SK-N-SH (cell line): ENCODE data around the gene CDK5RAP1. TPM values are rescaled to one million over a fixed set of nuclear protein-coding genes. Genes with fewer than 3 reads are reported as not detected.

Experiments used
- CTCF ChIA-PET: fragments of 300-600, 350-600 bp; formaldehyde crosslinking; extraction: SDS; loops from one replicate; lab custom pipeline; 2021; lab: Yijun Ruan, JAX
- POLR2A ChIA-PET: fragments of 350-600 bp; sonication (Branson Sonifier 250); formaldehyde crosslinking; extraction: SDS; loops from one replicate; lab custom pipeline; 2020; ENCODE audit warnings: antibody characterized with exemption, inconsistent platforms; lab: Yijun Ruan, JAX
- DNase-seq: peaks from one replicate; pipeline ENCODE4 v3.0.0; 2012
- H2AFZ ChIP-seq: fragments of 200-600 bp; sonication (generic); 2 replicates; pipeline ENCODE4 v1.8.1; 2016; ENCODE audit warnings: antibody characterized with exemption, mild to moderate bottlenecking, low read depth
- H3F3A ChIP-seq: fragments of 200-600 bp; sonication (generic); replicated peaks from 2 replicates; pipeline ENCODE3; 2016; ENCODE audit warnings: antibody characterized with exemption, mild to moderate bottlenecking; ENCODE audit not compliant: insufficient read depth
- H3K27ac ChIP-seq, 2 experiments: fragments of 200-500 bp in 1 of 2; fragments of 200-600 bp in 1 of 2; sonication (Bioruptor generic) in 1 of 2; sonication (generic), shearing (Covaris generic) in 1 of 2; 2 replicates each; pipeline versions ENCODE4 v1.5.1 to v1.6.1; 2014 to 2016; ENCODE audit warnings: low read depth in 2 of 2, inconsistent platforms in 1 of 2, low read length in 1 of 2, mild to moderate bottlenecking in 1 of 2, mixed read lengths in 1 of 2
- H3K27me3 ChIP-seq: fragments of 200-600 bp; sonication (generic), shearing (Covaris generic); 2 replicates; pipeline ENCODE4 v1.6.1; 2016; ENCODE audit warnings: mixed run types; ENCODE audit not compliant: insufficient read depth
- H3K36me3 ChIP-seq, 2 experiments: fragments of 200-500 bp in 1 of 2; fragments of 200-600 bp in 1 of 2; sonication (Bioruptor generic) in 1 of 2; sonication (generic) in 1 of 2; replicated peaks in 1 of 2; 2 replicates each; pipeline versions ENCODE3 to v1.5.1; 2014 to 2016; ENCODE audit warnings: low read length in 1 of 2, mild to moderate bottlenecking in 1 of 2; ENCODE audit not compliant: insufficient read depth in 2 of 2, control insufficient read depth in 1 of 2
- H3K4me1 ChIP-seq, 2 experiments: fragments of 200-500 bp in 1 of 2; fragments of 200-600 bp in 1 of 2; sonication (Bioruptor generic) in 1 of 2; sonication (generic), shearing (Covaris generic) in 1 of 2; 2 replicates each; pipeline versions ENCODE4 v1.5.1 to v1.6.1; 2014 to 2016; ENCODE audit warnings: low read depth in 1 of 2, low read length in 1 of 2, mixed run types in 1 of 2; ENCODE audit not compliant: insufficient read depth in 2 of 2, control insufficient read depth in 1 of 2
- H3K4me2 ChIP-seq: fragments of 200-600 bp; sonication (generic), shearing (Covaris generic); 2 replicates; pipeline ENCODE4 v1.6.1; 2017; ENCODE audit warnings: mixed run types
- H3K4me3 ChIP-seq, 2 experiments: fragments of 200-500 bp in 1 of 2; fragments of 200-600 bp in 1 of 2; sonication (Bioruptor generic) in 1 of 2; sonication (generic), shearing (Covaris generic) in 1 of 2; 2 replicates each; pipeline versions ENCODE4 v1.5.1 to v1.8.1; 2014 to 2016; ENCODE audit warnings: low read depth in 2 of 2, inconsistent platforms in 1 of 2, low read length in 1 of 2, mild to moderate bottlenecking in 1 of 2, mixed read lengths in 1 of 2, moderate library complexity in 1 of 2
- H3K79me2 ChIP-seq: fragments of 200-600 bp; sonication (generic); 2 replicates; pipeline ENCODE4 v1.8.1; 2017; ENCODE audit warnings: mild to moderate bottlenecking; ENCODE audit not compliant: insufficient read depth
- H3K9ac ChIP-seq: fragments of 200-600 bp; sonication (generic); 2 replicates; pipeline ENCODE4 v1.6.1; 2017; ENCODE audit warnings: mixed run types
- H3K9me2 ChIP-seq: fragments of 200-600 bp; sonication (generic); 2 replicates; pipeline ENCODE4 v1.6.1; 2017; ENCODE audit warnings: mixed run types
- H3K9me3 ChIP-seq: fragments of 200-600 bp; sonication (generic); 2 replicates; pipeline ENCODE4 v1.6.1; 2017; ENCODE audit warnings: mixed run types, mild to moderate bottlenecking, moderate library complexity
- H4K20me1 ChIP-seq: fragments of 200-600 bp; sonication (generic); 2 replicates; pipeline ENCODE4 v1.6.1; 2017; ENCODE audit warnings: mild to moderate bottlenecking, mixed run types; ENCODE audit not compliant: insufficient read depth
- ELF1 ChIP-seq: IDR thresholded peaks from 2 replicates; pipeline ENCODE4 v1.4.0; 2012
- EZH2phosphoT487 ChIP-seq: fragments of 200-600 bp; sonication (generic); IDR thresholded peaks from 2 replicates; pipeline ENCODE4 v1.6.1; 2017; ENCODE audit warnings: low read depth, mixed run types, mild to moderate bottlenecking, antibody characterized with exemption, moderate library complexity, borderline replicate concordance
- FOSL2 ChIP-seq: IDR thresholded peaks from 2 replicates; pipeline ENCODE4 v1.4.0; 2012; ENCODE audit warnings: low read depth, mild to moderate bottlenecking, moderate library complexity, borderline replicate concordance
- FOXJ3 ChIP-seq: sonication (generic); formaldehyde crosslinking; IDR thresholded peaks from 2 replicates; pipeline ENCODE4 v1.5.1; 2020; ENCODE audit warnings: mild to moderate bottlenecking, missing genetic modification reagents
- FOXM1 ChIP-seq: IDR thresholded peaks from 2 replicates; pipeline ENCODE4 v1.4.0; 2012; ENCODE audit warnings: low read depth, mild to moderate bottlenecking
- GABPA ChIP-seq: IDR thresholded peaks from 2 replicates; pipeline ENCODE4 v1.4.0; 2012; ENCODE audit warnings: low read depth, mild to moderate bottlenecking
- GATA2 ChIP-seq: sonication (generic); formaldehyde crosslinking; IDR thresholded peaks from 2 replicates; pipeline ENCODE4 v1.5.0; 2020; ENCODE audit warnings: mild to moderate bottlenecking, missing genetic modification reagents
- IRF3 ChIP-seq: fragments of 150-350 bp; IDR thresholded peaks from 2 replicates; pipeline ENCODE4 v1.6.1; 2016; ENCODE audit warnings: mild to moderate bottlenecking, low read depth, low read length
- MEF2A ChIP-seq: IDR thresholded peaks from 2 replicates; pipeline ENCODE4 v1.4.0; 2012; ENCODE audit warnings: low read depth, borderline replicate concordance
- MXI1 ChIP-seq: IDR thresholded peaks from 2 replicates; pipeline ENCODE4 v1.6.1; 2012; ENCODE audit warnings: mild to moderate bottlenecking, low read depth, low read length, improper control_type of control experiment
- NFIC ChIP-seq: IDR thresholded peaks from 2 replicates; pipeline ENCODE4 v1.4.0; 2012; ENCODE audit warnings: borderline replicate concordance
- POLR2AphosphoS5 ChIP-seq: IDR thresholded peaks from 2 replicates; pipeline ENCODE4 v1.6.1; 2012; ENCODE audit warnings: low read depth, low read length
- RCOR1 ChIP-seq: fragments of 150-350 bp; IDR thresholded peaks from 2 replicates; pipeline ENCODE4 v1.6.1; 2017; ENCODE audit warnings: antibody characterized with exemption, low read length
- RFX5 ChIP-seq: IDR thresholded peaks from 2 replicates; pipeline ENCODE4 v1.6.1; 2012; ENCODE audit warnings: mild to moderate bottlenecking, improper control_type of control experiment, low read length
- RXRA ChIP-seq: IDR thresholded peaks from 2 replicates; pipeline ENCODE4 v1.4.0; 2012; ENCODE audit warnings: low read depth, mild to moderate bottlenecking, borderline replicate concordance
- SMC3 ChIP-seq: IDR thresholded peaks from 2 replicates; pipeline ENCODE4 v1.6.1; 2012; ENCODE audit warnings: low read depth, low read length, improper control_type of control experiment
- TAF1 ChIP-seq: IDR thresholded peaks from 2 replicates; pipeline ENCODE4 v1.6.1; 2012; ENCODE audit warnings: low read depth, mild to moderate bottlenecking, low read length, moderate library complexity, borderline replicate concordance
- TEAD4 ChIP-seq: IDR thresholded peaks from 2 replicates; pipeline ENCODE4 v1.4.0; 2012; ENCODE audit warnings: mild to moderate bottlenecking, borderline replicate concordance; ENCODE audit not compliant: insufficient read depth
- ZBTB33 ChIP-seq: IDR thresholded peaks from 2 replicates; pipeline ENCODE4 v1.4.0; 2012; ENCODE audit warnings: low read depth, borderline replicate concordance
- WGBS: methylation state at CpG from one replicate; pipeline ENCODE4 v1.1.6; 2017; ENCODE audit warnings: low lambda C conversion rate; 5-methylcytosine and 5-hydroxymethylcytosine counted together
- polyA plus RNA-seq, 3 experiments: library from polyadenylated mRNA; depleted of rRNA; stranded (reverse); fragments of >200 nt; gene quantifications; 2 replicates each; pipeline ENCODE4 v1.2.3, GENCODE V29; 2012
- TF ChIP-seq, protein P1 (sequence below): IDR thresholded peaks from 2 replicates; pipeline ENCODE4; 2012
- TF ChIP-seq, protein P2 (sequence below): fragments of 200-600 bp; sonication (generic); IDR thresholded peaks from 2 replicates; pipeline ENCODE4 v1.6.1; 2017; ENCODE audit warnings: antibody characterized with exemption, mild to moderate bottlenecking, moderate library complexity
- TF ChIP-seq, protein P3 (sequence below): fragments of 150-350 bp; IDR thresholded peaks from 2 replicates; pipeline ENCODE4 v1.6.1; 2017; ENCODE audit warnings: antibody characterized with exemption, low read length, low read depth, borderline replicate concordance
- TF ChIP-seq, protein P4 (sequence below): IDR thresholded peaks from 2 replicates; pipeline ENCODE4 v1.4.0; 2012; ENCODE audit warnings: low read depth

The CDK5RAP1 gene
- polyA plus RNA-seq, 1 of the 3 experiments (the other 2 are of a cell fraction) = 30.5 TPM

DNA sequence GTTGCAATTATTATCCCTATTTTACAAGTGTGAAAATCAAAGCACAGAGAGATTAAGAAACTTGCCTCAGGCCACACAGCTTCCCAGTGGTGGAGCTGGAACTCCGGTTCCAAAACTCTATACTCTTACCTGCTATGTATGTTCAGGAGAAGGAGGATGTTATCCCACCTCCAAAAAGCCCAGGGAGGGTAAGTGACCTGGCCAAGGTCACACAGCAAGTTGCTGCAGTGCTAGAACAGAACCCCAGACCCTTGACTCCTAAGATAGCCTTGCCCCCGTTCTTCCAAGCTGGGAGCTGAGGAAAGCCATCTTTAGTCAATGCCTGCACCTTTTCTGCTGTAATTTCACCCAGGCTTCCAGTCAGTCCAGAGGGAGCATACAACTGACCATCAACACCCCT, 76.0 kb downstream of the CDK5RAP1 start (continued):
- no peak for TF ChIP-seq MEF2A
- TF ChIP-seq ZBTB33 = no peak
- no peak for TF ChIP-seq FOXJ3 (CRISPR knock-in tag)
- TF ChIP-seq TAF1 = no peak
- TF ChIP-seq NFIC = no peak
- TF ChIP-seq SMC3 = no peak
- no peak for TF ChIP-seq FOSL2

GRCh38 chr20:33323236-33323635, 78.1 kb downstream of the CDK5RAP1 start:
- no peaks in the 10 kb centered on the region for H3F3A ChIP-seq
- no peaks in the 10 kb centered on the region for H3K36me3 ChIP-seq
- H3K9ac ChIP-seq = no peak overlapping the region
- no peak for DNase-seq
- no peak overlapping the region for H3K4me2 ChIP-seq
- H3K4me1 ChIP-seq = no peaks in the 10 kb centered on the region
- H2AFZ ChIP-seq = no peak overlapping the region
- ChIA-PET CTCF (interaction anchor here (2.5 kb wide), 1 partner anchor 24 kb away, joined by 11 read pairs; no protein-coding TSS in a partner anchor), POLR2A (no interaction called here)
- 61% methylated on average over 8 of the region's 8 CpGs for WGBS
- no peak overlapping the region for H3K27ac ChIP-seq
- H3K9me3 ChIP-seq = no peaks in the 10 kb centered on the region
- no peaks in the 10 kb centered on the region for H3K9me2 ChIP-seq
- peaks cover 41% of the 10 kb centered on the region; the same call in 1 of the 2 replicates for H3K27me3 ChIP-seq
- no peak overlapping the region for H3K4me3 ChIP-seq
- no peaks in the 10 kb centered on the region for H3K79me2 ChIP-seq
- no peaks in the 10 kb centered on the region for H4K20me1 ChIP-seq
- TF ChIP-seq, protein P1, sequence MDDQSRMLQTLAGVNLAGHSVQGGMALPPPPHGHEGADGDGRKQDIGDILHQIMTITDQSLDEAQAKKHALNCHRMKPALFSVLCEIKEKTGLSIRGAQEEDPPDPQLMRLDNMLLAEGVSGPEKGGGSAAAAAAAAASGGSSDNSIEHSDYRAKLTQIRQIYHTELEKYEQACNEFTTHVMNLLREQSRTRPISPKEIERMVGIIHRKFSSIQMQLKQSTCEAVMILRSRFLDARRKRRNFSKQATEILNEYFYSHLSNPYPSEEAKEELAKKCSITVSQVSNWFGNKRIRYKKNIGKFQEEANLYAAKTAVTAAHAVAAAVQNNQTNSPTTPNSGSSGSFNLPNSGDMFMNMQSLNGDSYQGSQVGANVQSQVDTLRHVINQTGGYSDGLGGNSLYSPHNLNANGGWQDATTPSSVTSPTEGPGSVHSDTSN = no peak
- TF ChIP-seq FOXJ3 (CRISPR knock-in tag) = no peak
- no peak for TF ChIP-seq FOXM1
- TF ChIP-seq, protein P2, sequence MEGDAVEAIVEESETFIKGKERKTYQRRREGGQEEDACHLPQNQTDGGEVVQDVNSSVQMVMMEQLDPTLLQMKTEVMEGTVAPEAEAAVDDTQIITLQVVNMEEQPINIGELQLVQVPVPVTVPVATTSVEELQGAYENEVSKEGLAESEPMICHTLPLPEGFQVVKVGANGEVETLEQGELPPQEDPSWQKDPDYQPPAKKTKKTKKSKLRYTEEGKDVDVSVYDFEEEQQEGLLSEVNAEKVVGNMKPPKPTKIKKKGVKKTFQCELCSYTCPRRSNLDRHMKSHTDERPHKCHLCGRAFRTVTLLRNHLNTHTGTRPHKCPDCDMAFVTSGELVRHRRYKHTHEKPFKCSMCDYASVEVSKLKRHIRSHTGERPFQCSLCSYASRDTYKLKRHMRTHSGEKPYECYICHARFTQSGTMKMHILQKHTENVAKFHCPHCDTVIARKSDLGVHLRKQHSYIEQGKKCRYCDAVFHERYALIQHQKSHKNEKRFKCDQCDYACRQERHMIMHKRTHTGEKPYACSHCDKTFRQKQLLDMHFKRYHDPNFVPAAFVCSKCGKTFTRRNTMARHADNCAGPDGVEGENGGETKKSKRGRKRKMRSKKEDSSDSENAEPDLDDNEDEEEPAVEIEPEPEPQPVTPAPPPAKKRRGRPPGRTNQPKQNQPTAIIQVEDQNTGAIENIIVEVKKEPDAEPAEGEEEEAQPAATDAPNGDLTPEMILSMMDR = no peak
- no peak for TF ChIP-seq GATA2 (CRISPR knock-in tag)
- TF ChIP-seq FOSL2 = no peak
- TF ChIP-seq, protein P3, sequence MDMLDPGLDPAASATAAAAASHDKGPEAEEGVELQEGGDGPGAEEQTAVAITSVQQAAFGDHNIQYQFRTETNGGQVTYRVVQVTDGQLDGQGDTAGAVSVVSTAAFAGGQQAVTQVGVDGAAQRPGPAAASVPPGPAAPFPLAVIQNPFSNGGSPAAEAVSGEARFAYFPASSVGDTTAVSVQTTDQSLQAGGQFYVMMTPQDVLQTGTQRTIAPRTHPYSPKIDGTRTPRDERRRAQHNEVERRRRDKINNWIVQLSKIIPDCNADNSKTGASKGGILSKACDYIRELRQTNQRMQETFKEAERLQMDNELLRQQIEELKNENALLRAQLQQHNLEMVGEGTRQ = no peak
- TF ChIP-seq RCOR1 = no peak
- no peak for TF ChIP-seq EZH2phosphoT487
- TF ChIP-seq POLR2AphosphoS5 = no peak
- TF ChIP-seq RXRA = no peak
- TF ChIP-seq IRF3 = no peak
- TF ChIP-seq, protein P4, sequence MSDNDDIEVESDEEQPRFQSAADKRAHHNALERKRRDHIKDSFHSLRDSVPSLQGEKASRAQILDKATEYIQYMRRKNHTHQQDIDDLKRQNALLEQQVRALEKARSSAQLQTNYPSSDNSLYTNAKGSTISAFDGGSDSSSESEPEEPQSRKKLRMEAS = no peak
- TF ChIP-seq TEAD4 = no peak
- TF ChIP-seq RFX5 = no peak
- TF ChIP-seq GABPA = no peak
- no peak for TF ChIP-seq MXI1
- no peak for TF ChIP-seq ELF1
